Measurements from ENCODE around the gene HIVEP2.
A peak's percentile ranks its signal among the peaks of the same experiment; 100 is the strongest.

Gene HIVEP2

DNA sequence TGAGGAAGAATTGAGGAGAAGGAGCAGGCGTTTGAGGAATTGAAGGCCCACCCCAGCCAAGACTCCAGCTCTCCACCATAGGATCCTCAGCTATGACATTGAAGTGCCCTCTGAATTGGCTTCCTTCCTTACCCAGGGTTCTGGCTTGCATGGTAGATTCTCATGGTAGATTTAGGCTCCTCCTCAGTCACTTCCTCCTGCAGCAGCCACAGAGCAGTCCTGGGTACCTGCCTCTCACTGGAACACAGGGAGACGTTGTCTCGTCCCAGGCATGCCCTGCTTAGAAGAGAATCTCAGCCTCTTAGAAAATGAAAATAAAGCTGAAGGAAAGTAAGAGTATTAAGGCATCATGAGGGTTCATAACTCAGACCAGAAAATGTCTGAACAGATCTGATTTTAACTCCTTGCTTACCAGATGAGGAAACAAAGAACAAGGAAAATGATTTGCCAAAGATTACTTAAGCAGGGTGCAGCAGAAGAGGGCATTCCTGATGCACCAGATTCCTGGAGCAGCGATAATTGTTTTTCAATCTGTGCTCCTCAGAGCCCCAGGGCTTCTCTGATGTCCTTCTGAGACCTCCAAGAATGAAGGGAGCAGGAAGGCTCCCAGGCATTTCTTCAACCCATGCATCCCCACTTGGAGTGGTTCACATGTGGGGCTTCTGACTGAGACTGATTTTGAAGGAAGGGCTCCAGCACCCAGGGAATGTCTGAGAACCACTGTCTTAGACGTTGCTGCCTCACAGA is 219.8 kb downstream of the HIVEP2 start:
- no peak for DNase-seq

DNA sequence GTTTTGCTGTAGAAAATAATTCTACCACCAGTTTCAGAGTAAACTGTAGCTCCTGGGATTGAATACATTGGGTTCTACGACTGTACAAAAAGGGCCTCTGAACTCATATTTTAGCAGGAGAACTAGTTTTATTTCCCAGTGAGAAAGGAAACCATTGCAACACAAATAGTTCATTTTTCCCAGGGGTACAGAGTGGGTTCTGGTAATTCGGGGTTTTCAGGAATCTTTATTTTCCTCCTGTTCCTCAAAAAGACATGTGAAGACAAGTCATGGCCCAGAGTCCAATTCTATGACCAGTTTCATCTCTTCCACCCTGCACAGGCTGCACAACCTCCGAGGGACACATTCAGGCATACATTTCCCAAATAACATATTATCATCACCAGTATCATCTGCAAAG is 222.1 kb downstream of the HIVEP2 start:
- no peak for DNase-seq

DNA sequence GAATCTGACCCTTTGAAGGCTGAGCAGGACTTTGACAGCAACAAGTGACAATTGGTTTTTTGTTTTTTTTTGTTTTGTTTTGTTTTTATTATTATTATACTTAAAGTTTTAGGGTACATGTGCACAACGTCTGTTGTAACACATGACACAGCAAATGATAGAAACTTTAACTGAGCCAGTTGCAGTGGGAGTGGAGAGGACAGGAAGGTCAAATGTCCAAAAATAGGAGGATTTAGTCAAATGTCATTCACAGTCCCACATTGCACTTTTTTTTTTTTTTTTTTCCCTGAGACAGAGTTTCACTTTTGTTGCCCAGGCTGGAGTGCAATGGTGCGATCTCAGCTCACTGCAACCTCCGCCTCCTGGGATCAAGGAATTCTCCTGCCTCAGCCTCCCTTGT is 223.0 kb downstream of the HIVEP2 start:
- DNase-seq: no peak

DNA sequence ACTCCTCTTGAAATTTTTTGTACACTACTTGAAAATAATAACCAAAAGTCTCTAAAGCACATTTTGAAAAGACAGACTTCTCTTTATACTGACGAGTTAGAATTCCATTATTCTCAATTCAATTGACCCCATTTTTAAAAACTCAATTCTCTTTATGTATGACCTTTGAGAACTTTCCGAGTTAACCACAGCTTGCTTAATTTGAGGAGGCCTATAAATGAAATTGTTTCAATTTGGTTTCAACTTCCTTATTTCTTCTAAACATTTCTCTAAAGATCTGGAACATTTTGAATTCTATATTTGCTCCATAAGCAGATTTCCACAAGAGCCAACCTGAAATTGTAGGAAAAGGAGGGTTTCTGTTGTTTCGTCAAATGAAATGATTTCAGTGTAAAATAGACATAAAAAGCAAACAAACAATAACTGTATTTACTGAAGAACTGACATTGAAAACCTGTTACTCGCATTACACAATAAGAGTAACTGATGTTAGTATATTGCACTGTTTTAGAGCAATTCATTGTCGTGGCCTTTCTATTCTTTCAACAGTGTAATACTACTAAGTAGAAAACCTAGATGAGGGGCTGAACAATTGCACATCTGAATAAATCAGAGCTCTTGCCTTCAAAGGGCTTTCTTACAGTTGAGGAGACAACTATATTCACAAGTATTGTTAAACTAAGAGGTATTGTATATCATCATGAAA is 223.6 kb downstream of the HIVEP2 start:
- no peak for DNase-seq

DNA sequence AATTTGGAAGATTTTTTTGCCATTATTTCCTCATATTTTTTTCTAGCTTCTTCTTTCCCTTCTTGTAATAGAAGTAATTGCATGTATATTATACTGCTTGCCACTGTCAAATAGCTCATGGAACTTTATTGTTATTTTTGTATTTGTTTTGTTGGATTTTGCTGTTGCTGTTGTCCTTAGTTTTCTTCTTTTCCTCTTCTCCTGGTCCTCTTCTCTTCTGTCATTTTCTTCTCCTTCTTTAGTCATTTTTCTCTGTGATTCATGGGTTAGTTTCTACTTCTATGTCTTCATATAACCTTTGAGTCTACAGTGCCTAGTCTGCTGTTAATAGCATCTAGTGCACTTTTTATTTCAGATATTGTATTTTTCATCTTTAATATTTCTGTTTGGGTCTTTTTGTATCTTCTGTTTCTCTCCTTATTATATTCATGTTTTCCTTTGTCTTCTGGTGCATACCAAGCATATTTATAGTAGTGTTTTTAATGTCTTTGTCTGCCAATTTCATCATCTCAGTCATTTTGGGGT is 226.2 kb downstream of the HIVEP2 start:
- DNase-seq: no peak

DNA sequence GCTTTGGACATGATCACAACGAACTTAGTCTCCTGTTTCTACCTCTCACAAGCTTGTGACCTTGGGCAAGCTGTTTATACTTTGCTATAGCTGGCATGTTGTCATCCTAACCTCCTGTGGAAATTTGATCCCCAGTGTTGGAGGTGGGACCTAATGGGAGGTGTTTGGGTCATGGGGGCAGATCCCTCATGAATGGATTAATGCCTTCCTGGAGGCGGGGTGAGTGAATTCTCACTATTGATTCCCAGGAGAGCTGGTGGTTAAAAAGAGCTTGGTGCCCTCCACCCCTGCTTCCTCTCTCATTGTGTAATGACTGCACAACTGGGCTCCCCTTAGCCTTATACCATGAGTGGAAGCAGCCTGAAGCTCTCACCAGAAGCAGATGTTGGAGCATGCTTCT is 228.9 kb downstream of the HIVEP2 start:
- DNase-seq: no peak

DNA sequence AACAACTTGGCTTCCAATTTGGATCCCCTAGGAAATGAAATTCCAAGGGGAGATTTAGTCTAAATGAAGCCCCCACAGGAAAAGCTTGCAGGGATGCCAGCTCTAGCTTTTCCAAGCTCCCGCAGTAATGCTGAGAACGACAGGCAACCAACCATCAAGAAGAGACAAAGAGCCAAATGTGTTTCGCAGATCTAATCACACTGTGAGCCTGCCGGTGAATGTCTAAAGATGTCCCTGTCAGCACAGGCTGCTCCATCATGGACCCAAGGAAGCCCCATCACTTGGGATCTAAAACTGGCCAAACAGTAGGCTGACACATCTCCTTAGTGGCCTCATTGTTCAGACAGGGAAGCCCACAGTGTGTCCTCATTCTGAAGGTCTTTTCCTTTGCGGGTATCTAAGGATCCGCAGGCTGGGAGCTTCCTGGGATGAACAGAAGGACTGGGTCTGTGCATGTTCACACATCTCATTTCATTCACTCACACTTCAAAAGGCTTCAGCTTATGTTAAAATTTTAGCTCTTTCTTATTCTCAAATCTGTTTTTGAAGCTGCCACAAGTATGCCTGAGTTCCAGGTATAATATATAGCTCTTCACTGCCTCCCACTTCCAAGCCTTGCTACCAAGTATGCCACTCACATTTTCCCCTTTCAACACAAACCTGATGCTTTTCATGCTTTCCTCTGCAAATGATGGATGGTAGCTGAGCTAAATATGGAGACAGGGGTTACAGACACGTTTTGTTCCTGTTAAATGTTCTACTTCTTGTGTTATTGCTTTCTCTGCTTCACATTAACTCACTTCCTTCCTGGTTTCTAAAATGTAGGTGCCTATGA is 229.8 kb downstream of the HIVEP2 start:
- no peak for DNase-seq

DNA sequence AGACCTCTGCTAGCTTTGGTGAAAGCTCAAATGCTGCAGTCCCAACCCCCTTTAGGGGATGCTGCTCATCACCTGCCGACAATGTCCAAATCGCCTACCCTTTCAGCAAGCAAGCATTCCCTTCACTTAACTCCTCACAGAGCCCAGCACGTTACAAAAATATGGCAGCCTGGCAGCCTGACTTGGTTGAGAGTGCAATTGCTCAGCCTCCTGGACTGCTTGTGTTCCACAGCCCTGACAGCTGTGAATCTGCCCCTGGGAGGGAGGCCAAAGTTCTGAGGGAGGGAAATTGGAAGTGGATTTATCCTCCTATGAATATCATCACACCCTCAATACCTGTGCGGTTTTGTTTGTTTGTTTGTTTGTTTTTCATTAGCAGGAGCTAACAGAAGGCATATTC is 231.0 kb downstream of the HIVEP2 start:
- DNase-seq: no peak

DNA sequence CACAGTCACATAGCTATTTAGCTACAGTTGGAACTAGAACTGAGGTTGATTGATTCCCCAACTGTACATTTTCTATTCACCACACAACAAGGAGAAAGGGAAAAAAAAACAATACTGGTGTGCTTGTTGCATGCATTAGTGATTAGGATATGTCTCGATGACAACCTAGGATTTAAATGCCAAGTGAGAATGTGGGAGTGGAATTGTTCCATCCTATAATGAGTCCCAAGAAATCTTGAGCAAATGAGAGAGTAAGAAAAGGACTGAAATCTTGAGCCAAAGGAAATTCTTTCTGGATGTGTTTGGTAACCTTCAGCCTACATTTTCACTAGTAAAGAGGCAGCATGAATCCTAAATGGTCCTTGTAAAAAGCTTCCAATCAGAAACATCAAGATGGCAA is 232.7 kb downstream of the HIVEP2 start:
- no peak for DNase-seq

DNA sequence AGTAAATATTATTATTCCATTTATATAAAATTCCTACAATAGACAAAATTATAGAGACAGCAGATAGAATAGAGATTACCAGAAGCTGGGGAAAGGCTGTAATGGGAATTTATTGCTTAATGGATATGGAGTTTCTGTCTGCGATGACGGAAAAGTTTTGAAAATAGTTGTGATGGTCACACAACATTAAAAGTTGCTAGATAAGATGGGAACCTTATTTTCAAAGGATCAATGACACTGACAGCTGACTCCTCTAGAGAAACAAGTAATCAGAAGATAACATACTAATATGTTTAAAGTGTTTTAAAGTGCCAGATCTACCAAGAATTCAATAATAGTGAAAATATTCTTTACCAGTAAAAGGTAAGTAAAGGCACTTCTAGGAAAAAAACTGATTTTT is 236.3 kb downstream of the HIVEP2 start:
- no peak for DNase-seq

DNA sequence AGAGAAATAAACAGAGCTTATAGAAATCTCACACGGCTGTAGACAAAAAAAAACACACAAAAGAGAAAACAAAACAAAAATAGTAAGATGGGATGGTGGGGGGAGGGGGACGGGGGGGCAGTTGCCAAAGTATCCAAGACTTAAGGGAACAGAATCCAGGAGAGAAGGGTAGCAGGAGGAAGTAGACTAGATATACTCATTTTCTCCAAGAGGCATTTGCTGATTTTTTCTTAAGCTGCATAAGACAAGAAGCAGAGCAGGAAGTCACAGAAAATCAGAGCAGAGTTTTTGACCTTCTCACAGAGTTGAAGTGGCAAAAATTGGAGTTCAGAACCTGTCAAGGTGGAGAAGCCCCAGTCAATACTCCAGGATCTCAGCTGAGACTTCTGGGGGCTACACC is 237.7 kb downstream of the HIVEP2 start:
- DNase-seq: no peak

DNA sequence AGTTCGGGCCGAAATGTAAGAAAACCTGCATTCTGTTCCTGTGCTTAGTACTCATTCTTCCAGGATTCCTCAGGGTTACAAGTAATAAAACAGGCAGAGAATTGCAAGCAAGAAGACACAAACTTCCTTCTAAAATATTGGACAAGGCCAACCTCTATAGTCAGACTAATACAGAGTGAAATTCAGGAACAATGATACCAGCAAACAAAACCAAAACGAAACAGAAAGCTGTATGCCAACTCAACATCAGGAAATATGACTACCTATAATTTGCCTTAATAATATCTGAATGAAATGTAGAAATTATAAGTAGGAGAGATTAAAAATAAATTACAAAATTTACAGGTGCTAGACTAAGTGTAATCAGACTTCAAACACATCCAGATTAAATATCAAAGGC is 238.8 kb downstream of the HIVEP2 start:
- DNase-seq: no peak

DNA sequence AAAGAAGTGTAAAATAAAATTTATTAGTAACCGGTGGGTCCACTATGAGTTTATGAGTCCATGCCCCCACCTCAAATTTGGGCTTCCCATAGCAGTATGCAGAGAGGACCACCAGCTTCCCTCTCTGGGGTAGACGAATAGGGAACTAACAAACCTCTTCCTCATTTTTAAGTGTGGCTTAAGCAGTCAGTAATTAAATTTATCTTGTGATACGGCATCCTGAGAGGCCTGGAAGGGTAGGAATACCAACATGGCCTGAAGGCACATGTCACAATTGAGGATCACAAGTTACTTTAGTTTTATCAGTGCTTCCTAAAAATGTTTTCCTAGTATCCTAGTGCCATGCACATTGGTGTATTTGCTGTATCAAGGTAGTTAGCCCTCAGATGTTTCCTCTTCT is 239.9 kb downstream of the HIVEP2 start:
- no peak for DNase-seq

DNA sequence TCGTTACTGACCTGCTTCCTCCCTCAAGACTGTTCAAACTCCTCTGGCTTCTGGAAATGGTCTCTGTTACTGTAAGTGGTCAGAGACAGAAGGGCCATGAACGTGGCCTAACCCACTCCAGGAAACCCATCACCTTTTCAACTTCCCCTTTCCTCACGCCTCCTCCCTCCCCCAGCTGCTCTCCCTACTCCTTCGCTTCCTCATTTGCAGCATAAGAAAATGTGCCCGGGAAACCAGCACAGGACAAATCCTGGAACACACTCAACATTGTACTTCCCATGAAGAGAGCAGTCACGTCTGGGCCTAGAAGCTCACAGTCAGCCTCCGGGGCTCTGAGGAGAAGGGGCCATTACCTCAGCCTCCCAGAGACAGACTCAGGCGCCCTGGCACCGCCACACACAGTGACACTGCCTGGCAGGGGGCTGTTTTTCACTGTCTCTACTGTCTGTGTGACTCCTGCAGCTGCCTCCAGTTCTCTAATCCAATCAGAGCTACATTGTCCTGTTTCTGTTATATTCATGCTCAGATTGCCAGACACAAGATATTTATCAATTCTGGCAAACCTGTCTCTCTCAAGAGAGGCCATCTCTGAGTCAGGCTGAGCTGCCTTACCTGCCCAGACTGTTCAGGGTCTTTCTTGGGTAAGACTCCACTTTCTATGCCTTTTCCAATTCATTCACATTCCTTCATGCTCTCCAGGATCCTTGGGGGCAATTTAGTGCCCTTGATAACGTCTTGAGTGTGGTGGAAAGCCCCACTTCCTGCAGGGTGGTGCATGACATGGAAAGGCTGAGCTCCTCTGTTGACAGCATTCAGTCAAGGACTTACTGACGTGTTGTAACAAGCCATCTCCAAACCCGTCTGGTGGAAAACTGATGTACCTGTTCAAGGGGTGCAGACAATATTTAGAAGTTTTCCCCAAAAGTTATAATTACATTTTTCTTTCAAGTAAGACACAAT is 242.2 kb downstream of the HIVEP2 start:
- DNase-seq: peak; percentile 57

All from GDM1 (cell line).